ENCODE measurements around the gene PPP1R2B.
"Not testable (repeated sequence)": the region's sequence is repeated elsewhere in the genome, so short reads cannot be mapped to it uniquely, and the experiment has no call there.

Gene PPP1R2B

GRCh38 chr5:156850206-156850751 lies at the start of gene PPP1R2B:
Gene PPP1R2B, plus strand, starts transcription at chr5:156850295. Its CDS starts 268 bp downstream, at chr5:156850563.
- DNase-seq (ENCODE audit: low read depth) = no peak

- no peak for DNase-seq (ENCODE audit: low read depth)
Observed at GRCh38 chr5:156800929-156801328, 49.2 kb upstream of the PPP1R2B start.

- DNase-seq (ENCODE audit: low read depth) = no peak
Observed at GRCh38 chr5:156802501-156802900, 47.6 kb upstream of the PPP1R2B start.

GRCh38 chr5:156803404-156803803 lies 46.7 kb upstream of the PPP1R2B start:
- no peak for DNase-seq (ENCODE audit: low read depth)

- no peak for DNase-seq (ENCODE audit: low read depth)
Observed at GRCh38 chr5:156812959-156813358, 37.1 kb upstream of the PPP1R2B start.

DNA sequence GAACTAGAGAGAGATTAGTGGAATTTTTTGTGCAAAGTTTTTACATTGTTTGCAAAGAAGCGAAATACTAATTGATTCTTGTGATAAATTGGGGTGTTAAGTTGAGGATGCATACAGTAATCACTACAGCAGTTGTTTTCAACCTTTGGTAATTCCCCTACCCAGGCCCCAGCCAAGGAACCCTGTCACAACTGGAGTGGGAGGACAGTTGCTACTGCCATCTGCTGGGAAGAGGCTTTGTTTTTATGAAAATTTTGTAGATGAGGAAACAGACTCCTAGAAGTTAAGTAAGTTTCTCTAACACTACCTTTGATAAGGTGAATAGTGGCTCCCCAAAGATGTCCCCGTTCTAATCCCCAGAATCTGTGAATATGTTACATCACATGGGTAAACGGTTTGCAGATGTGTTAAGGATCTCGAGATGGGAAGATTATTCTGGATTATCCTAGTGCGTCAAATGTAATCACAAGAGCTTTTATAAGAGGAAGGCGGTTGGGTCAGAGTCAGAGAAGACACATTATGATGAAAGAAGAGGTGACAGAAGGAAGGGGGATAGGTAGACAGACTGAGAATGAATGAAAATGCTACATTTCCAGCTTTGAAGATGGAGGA lies 34.0 kb upstream of the PPP1R2B start:
- no peak for DNase-seq (ENCODE audit: low read depth)

- DNase-seq (ENCODE audit: low read depth) = no peak
Observed at GRCh38 chr5:156819537-156819936, 30.6 kb upstream of the PPP1R2B start.

- no peak for DNase-seq (ENCODE audit: low read depth)
Observed at GRCh38 chr5:156819967-156820581, 30.0 kb upstream of the PPP1R2B start.

- DNase-seq (ENCODE audit: low read depth) = no peak
Observed at GRCh38 chr5:156824241-156824640, 25.9 kb upstream of the PPP1R2B start.

DNA sequence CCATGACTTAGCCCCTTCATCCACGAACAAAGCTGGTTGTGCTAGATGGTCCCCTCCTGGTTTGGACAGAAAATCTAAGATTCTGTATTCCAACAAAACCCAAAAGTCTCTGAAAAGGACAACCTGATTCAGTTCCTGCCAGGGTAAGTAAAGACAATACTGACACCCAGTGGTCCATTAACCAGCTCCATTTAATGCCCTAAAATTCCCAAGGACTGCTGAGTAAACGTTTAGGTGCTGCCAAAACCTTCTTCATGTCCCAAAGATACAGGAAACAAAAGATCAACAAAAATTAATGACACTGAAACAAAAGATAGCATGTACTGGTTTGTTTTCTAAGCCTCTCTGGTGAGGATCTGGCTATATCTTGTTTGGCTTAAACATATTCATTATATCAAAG lies 25.3 kb upstream of the PPP1R2B start:
- no peak for DNase-seq (ENCODE audit: low read depth)

GRCh38 chr5:156825688-156826087 lies 24.4 kb upstream of the PPP1R2B start:
- DNase-seq (ENCODE audit: low read depth) = no peak

DNA sequence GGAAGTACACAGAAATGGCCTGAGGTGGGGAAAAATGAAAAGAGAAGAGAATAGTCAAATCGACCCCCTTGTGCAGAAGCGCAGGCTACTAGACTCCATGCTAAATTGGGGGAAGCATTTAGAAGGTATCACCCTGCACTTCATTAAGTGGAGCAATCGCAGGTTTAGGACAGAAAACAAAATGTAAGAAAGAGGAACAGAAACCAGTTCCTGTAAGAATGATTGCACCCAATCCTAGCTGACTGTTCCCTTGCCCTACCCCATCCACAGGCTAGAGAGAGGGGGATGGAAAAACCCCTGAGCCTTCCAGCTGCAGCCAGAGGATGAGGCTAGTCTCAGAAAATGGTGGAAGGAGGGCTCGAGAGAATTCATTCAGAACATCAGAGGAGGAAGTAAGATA lies 23.9 kb upstream of the PPP1R2B start:
- no peak for DNase-seq (ENCODE audit: low read depth)

DNA sequence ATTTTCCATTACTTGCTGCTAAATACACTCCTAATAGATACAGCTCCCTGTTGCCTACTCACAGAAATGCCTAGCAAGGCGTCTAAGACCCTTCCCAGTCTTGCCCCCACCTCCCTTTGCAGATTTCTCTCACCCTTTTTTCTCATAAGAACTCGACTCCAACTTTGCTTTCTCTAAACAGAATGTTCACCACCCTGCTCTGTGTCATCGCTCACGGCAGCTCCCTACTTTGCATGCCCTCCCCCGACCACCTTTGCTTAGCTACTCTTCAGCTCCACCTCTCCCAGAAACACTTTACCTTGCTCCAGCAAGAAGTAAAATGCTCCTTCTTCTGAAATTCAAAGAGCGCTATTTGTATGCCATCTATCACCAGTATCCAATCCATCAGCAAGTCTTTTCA lies 15.2 kb upstream of the PPP1R2B start:
- no peak for DNase-seq (ENCODE audit: low read depth)

GRCh38 chr5:156835905-156836304 lies 14.2 kb upstream of the PPP1R2B start:
- DNase-seq (ENCODE audit: low read depth) = no peak

- DNase-seq (ENCODE audit: low read depth) = no peak
Observed at GRCh38 chr5:156836846-156837245, 13.2 kb upstream of the PPP1R2B start.

GRCh38 chr5:156838961-156839360 lies 11.1 kb upstream of the PPP1R2B start:
- DNase-seq (ENCODE audit: low read depth) = no peak

DNA sequence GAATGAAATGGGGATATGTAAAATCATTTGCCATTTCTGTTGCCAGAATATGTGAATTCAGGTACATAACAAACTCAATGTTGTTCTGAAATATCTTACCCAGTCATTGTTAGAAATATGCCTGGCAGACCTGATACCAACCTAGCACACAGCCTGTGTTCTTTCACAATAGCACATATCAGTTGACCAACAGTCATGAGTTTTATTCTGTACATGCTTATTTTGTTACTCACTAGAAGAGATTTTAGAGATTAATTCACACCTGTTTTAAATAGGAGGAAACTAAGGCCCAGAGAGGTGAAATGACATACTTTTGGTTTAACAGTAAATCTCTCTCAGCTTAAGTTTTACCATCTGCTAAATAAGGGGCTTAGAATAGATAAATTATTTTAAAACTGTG lies 8.4 kb upstream of the PPP1R2B start:
- no peak for DNase-seq (ENCODE audit: low read depth)

- DNase-seq (ENCODE audit: low read depth) = no peak
Observed at GRCh38 chr5:156846914-156847313, 3.2 kb upstream of the PPP1R2B start.

DNA sequence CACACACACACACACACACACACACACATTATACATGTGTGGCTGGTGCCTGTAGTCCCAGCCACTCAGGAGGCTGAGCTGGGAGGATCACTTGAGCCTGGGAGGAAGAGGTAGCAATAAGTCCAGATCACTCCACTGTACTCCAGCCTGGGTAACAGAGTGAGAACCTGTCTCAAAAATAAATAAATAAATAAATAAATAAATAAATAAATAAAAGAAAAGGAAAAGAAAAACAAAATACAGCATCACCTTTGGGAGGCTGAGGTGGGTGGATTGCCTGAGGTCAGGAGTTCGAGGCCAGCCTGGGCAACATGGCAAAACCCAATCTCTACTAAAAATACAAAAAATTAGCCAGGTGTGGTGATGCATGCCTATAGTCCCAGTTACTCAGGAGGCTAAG lies 1.6 kb upstream of the PPP1R2B start:
- DNase-seq (ENCODE audit: low read depth) = not testable (repeated sequence)

DNA sequence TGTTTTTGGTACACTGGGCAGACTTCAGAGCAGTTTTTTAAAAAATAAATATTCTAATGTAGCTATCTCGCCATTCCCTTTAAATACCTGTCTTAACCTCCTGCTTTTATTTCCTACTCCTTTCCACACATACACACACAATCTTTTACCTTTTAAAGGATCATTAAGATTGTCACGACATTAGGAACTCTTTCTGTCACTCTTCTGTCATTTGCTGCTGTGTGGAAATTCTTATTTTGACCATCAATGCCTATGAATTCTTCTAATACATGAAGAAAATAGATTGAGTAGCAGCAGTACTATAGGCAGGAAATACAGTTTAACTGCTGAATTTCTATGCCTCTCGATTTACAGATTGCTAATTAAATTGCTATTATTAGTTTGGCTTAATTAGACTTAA lies 1.8 kb downstream of the PPP1R2B start:
- no peak for DNase-seq (ENCODE audit: low read depth)

DNA sequence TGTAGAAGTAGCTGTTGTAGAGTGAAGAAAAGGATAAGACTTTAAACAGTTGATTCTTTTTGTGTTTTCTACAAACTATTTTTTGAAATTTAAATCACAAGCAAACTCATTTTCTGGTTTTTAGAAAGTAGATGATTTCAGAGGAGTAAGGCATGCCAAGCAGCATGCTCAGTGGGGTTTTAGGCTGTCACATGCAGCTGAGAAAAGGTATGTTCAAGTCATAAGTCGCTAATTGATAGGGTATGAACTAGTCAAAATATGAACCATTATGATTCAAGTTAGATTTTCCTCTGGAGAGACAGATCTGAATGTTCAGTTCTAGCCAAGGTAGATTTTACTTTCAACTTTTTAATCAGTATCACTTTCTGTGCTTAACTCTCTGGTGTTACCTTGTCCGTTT lies 3.0 kb downstream of the PPP1R2B start:
- not testable (repeated sequence) for DNase-seq (ENCODE audit: low read depth)

- DNase-seq (ENCODE audit: low read depth) = no peak
Observed at GRCh38 chr5:156865427-156865826, 15.3 kb downstream of the PPP1R2B start.

DNA sequence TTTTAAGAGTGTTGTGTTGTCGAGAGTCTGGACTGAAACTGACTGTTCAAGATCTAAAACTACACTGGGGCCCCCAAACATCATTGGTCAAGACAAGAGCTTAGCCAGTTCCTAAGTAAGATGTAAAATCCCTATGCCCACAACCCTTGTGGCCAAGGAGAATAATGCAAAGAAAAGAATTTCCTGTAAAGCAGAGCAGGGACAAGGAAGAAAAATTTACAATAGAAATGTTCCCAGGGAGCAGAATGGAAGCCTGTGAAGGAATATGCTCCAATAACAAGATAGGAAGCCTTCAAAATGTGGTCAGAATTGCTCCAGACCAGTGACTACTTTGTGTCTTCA lies 20.4 kb downstream of the PPP1R2B start:
- DNase-seq (ENCODE audit: low read depth) = no peak

DNA sequence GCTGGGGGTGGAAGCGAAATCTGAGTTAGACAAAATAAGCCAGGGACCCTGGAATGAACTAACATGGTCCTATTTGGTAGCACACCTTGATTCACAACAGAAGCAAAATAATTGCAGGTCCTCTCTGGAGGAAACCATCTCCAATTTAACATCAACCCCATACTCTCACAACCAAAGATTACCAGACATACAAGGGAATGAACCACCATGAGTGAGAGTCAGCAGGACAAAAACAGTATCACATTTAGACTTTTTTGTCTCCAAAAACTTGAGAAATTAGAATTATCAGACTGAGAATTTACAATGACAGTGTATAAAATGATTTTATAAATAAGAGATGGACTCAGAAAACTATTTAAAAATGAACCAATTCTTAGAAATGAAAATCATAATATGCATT lies 21.1 kb downstream of the PPP1R2B start:
- no peak for DNase-seq (ENCODE audit: low read depth)
